NB4 (cell line): ENCODE data around the gene UBL7.

Experiments used
- DNase-seq: peaks from one replicate; pipeline ENCODE4 v3.0.0; 2010; ENCODE audit warnings: low read depth
- H3K4me3 ChIP-seq: one replicate; pipeline ENCODE4 v1.5.1; 2011; ENCODE audit warnings: mild to moderate bottlenecking, low read depth, low read length, moderate library complexity
- MYC ChIP-seq: IDR thresholded peaks from 2 replicates; pipeline ENCODE4 v1.6.1; 2011; ENCODE audit warnings: low read depth, low read length
- POLR2A ChIP-seq: IDR thresholded peaks from 2 replicates; pipeline ENCODE4 v1.6.1; 2011; ENCODE audit warnings: mild to moderate bottlenecking; ENCODE audit not compliant: insufficient read length; ENCODE audit errors: extremely low read depth
- TF ChIP-seq, protein P1 (sequence below): IDR thresholded peaks from one replicate; pipeline ENCODE4 v1.5.1; 2012; ENCODE audit warnings: low read depth, low read length
- TF ChIP-seq, protein P2 (sequence below): IDR thresholded peaks from 2 replicates; pipeline ENCODE4 v1.6.1; 2011; ENCODE audit warnings: low read depth, low read length

UBL7 gene

DNA sequence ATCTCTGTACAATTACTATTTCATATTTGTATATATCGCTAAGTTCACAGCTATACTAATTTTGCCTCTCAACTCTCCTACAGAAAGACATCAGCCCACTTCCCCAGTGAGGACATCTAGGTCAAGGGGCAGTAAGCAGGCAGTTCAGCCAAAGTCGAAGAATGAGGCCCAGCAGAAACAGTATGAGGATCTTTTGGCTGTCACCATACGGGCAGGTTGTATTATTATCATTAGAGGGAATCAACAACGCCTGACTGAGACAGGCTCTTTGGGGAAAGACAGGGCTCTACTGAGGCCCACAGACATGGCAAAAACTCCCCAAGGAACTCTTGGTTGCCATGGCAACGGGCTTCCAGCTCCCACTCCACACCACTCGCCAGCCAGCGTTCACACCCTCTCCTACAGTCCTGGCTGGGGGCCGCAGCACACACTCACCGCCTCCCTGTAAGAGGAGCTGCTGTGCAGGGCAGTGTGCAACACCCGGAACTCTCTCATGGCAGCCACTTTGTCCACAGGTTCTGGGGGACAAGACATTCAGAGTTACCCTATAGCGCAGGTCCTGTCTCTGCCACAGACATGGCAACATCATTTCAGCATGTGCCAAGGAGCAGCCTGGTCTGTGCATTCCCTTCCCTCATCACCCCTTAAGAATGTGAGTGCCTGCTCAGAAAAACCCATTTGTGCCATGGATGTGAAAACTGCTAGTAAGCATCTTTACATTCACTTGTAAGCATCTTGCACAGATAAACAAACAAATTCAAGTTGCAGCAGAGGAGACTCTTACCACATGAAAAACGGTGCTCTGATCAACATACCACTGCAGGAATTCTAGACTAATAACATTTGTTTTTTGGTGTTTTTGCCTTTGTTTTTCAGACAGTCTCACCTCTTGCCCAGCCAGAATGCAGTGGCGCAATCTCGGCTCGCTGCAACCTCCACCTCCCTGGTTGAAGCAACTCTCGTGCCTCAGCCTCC is 8.8 kb downstream of the UBL7 start:
- TF ChIP-seq, protein P1, sequence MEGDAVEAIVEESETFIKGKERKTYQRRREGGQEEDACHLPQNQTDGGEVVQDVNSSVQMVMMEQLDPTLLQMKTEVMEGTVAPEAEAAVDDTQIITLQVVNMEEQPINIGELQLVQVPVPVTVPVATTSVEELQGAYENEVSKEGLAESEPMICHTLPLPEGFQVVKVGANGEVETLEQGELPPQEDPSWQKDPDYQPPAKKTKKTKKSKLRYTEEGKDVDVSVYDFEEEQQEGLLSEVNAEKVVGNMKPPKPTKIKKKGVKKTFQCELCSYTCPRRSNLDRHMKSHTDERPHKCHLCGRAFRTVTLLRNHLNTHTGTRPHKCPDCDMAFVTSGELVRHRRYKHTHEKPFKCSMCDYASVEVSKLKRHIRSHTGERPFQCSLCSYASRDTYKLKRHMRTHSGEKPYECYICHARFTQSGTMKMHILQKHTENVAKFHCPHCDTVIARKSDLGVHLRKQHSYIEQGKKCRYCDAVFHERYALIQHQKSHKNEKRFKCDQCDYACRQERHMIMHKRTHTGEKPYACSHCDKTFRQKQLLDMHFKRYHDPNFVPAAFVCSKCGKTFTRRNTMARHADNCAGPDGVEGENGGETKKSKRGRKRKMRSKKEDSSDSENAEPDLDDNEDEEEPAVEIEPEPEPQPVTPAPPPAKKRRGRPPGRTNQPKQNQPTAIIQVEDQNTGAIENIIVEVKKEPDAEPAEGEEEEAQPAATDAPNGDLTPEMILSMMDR, result no peak
- TF ChIP-seq, protein P2, sequence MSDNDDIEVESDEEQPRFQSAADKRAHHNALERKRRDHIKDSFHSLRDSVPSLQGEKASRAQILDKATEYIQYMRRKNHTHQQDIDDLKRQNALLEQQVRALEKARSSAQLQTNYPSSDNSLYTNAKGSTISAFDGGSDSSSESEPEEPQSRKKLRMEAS, result no peak
- no peak for TF ChIP-seq MYC
- no peak for TF ChIP-seq POLR2A
- DNase-seq, result no peak
- no peak overlapping the region for H3K4me3 ChIP-seq

DNA sequence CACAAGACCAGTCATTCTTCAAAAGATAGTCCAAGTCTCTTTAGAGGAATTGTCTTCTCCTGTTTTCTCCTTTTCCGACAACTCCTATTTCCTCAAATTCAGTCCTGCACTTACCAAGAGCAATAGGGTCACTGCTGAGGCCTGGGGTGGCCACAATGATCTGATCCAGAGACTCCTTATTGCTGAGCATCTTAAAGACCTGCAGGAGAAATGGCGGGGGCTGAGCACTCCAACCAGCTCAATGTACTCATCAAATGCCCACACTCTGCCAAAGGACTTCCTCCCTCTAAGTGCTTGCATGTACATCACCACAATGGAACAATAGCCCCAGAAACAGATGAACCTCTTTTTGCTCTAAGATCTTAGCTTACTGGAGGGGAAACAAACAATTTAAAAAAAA is 9.6 kb downstream of the UBL7 start:
- no peak for DNase-seq
- no peak overlapping the region for H3K4me3 ChIP-seq
- TF ChIP-seq POLR2A (no peak), MYC (no peak)
- TF ChIP-seq, protein P1, result no peak
- TF ChIP-seq, protein P2, result no peak

- TF ChIP-seq MYC, result no peak
- TF ChIP-seq, protein P2, result no peak
- H3K4me3 ChIP-seq, result no peak overlapping the region
- DNase-seq, result no peak
These were observed 11.2 kb downstream of the UBL7 start for GRCh38 chr15:74449643-74450205.

- DNase-seq, result no peak
- H3K4me3 ChIP-seq, result no peak overlapping the region
- no peak for TF ChIP-seq MYC
These were observed 11.9 kb downstream of the UBL7 start for GRCh38 chr15:74449095-74449494.

GRCh38 chr15:74445816-74446763 is 14.9 kb downstream of the UBL7 start:
- DNase-seq, result no peak
- TF ChIP-seq, protein P1, result no peak
- TF ChIP-seq POLR2A, result no peak

GRCh38 chr15:74444106-74445062 is 16.6 kb downstream of the UBL7 start:
- DNase-seq, result no peak
- TF ChIP-seq MYC, result no peak
- no peak for TF ChIP-seq POLR2A
- TF ChIP-seq, protein P2, result no peak
- TF ChIP-seq, protein P1, result no peak
- H3K4me3 ChIP-seq, result no peak overlapping the region

More at GRCh38 chr15:74445816-74446763, 14.9 kb downstream of the UBL7 start:
- no peak overlapping the region for H3K4me3 ChIP-seq
